Activated CD8-positive, alpha-beta T cell treated with anti-CD3 and anti-CD28 coated beads, Interleukin-2, amount 10 ng/mL, durations not matched to agents 7 days and 5 days (primary cell): ENCODE measurements around the gene DCAF7. TPM values are rescaled to one million over a fixed set of nuclear protein-coding genes. Genes with fewer than 3 reads are reported as not detected.

Experiments
- ATAC-seq: fragments of 150-1000 bp; cut with Tn5 transposase; one replicate; pipeline ENCODE4 v1.10.0; 2021; ENCODE audit warnings: moderate library complexity
- CTCF ChIA-PET: fragments of 350-600 bp; sonication (Branson Sonifier 250); formaldehyde crosslinking; loops from one replicate; lab custom pipeline; 2021; ENCODE audit warnings: antibody characterized with exemption; lab: Charles Lee
- POLR2A ChIA-PET: fragments of 350-600 bp; sonication (Branson Sonifier 250); formaldehyde crosslinking; loops from one replicate; lab custom pipeline; 2021; ENCODE audit warnings: antibody characterized with exemption; lab: Charles Lee
- DNase-seq: peaks from one replicate; pipeline ENCODE4 v3.0.0-alpha.2; 2020
- H3K27ac Mint-ChIP-seq: one replicate; pipeline ENCODE4 v1.8.0; 2021; ENCODE audit warnings: mild to moderate bottlenecking, mixed read lengths
- H3K27me3 Mint-ChIP-seq: one replicate; pipeline ENCODE4 v1.8.0; 2021; ENCODE audit warnings: low read depth, mixed read lengths
- H3K36me3 Mint-ChIP-seq: one replicate; pipeline ENCODE4 v1.8.0; 2021; ENCODE audit warnings: low read depth, mixed read lengths
- H3K4me1 Mint-ChIP-seq: one replicate; pipeline ENCODE4 v1.8.0; 2021; ENCODE audit warnings: low read depth, mixed read lengths
- H3K4me3 Mint-ChIP-seq: one replicate; pipeline ENCODE4 v1.8.0; 2021; ENCODE audit warnings: mild to moderate bottlenecking, mixed read lengths
- H3K9me3 Mint-ChIP-seq: one replicate; pipeline ENCODE4 v1.8.0; 2022; ENCODE audit warnings: mixed read lengths; ENCODE audit not compliant: insufficient read depth
- total RNA-seq, 2 experiments: library from RNA; stranded (reverse); gene quantifications; one replicate each; pipeline ENCODE4 v1.2.3, GENCODE V29; 2021

The DCAF7 gene
- total RNA-seq, 2 experiments from 2014 or later: 127 TPM

DNA sequence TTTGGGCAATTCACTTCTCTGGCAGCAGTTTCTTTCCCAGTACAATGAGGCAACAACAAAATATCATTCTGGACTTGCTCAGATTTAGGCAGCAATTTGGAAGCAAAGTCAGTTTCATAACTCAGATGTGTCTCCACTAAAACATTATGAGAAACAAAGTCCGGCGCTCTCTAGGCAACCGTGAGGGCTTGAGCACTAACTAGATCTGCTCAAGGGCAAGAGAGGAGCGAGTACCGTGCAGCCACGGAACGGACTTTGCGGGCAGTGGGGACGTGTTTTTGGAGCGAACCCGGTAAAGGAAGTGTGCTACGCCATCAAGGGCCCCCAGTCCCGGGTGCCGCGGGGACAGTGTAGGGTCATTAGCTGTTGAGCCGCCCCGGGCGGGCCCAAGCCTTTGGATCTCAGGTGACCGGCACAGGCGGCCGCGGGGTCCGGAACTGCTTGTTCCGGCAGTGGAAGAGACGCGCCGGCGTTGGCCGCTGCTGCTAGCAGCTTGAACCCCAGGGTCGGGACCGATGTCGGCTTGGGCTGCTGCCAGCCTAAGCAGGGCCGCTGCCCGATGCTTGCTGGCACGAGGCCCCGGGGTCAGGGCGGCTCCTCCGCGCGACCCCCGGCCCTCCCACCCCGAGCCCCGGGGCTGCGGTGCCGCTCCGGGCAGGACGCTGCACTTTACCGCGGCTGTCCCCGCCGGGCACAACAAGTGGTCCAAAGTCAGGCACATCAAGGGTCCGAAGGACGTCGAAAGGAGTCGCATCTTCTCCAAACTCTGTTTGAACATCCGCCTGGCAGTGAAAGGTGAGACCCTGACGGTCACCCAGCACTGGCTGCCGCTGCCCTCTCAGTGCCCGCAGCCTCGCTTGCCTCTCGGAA lies 50.5 kb downstream of the DCAF7 start, which contains the start of gene TACO1:
Gene TACO1, plus strand, starts transcription at position 327 of the 870 bp plus-strand sequence. Its CDS starts 189 bp downstream, at position 516.
- no peaks in the 10 kb centered on the region for H3K9me3 Mint-ChIP-seq
- H3K4me3 Mint-ChIP-seq: peak within 1 kb of the TSS; percentile 89
- peak within 1 kb of the TSS; percentile 91 for H3K27ac Mint-ChIP-seq
- peaks cover 33% of the 10 kb centered on the region for H3K4me1 Mint-ChIP-seq
- DNase-seq: peak; percentile 82
- H3K27me3 Mint-ChIP-seq: no peaks in the 10 kb centered on the region
- POLR2A ChIA-PET: interaction anchor here (0.5 to 2.2 kb wide), 8 partner anchors 11 to 166 kb away, joined by 3 to 21 read pairs (median 3); partner anchors contain the start of gene MAP3K3
- peak; percentile 90 for ATAC-seq
- peaks cover 16% of the 10 kb centered on the region for H3K36me3 Mint-ChIP-seq
- CTCF ChIA-PET: interaction anchor here (0.7 to 3.3 kb wide), 5 partner anchors 11 to 175 kb away, joined by 3 to 42 read pairs (median 5); partner anchors contain the start of gene DCAF7

DNA sequence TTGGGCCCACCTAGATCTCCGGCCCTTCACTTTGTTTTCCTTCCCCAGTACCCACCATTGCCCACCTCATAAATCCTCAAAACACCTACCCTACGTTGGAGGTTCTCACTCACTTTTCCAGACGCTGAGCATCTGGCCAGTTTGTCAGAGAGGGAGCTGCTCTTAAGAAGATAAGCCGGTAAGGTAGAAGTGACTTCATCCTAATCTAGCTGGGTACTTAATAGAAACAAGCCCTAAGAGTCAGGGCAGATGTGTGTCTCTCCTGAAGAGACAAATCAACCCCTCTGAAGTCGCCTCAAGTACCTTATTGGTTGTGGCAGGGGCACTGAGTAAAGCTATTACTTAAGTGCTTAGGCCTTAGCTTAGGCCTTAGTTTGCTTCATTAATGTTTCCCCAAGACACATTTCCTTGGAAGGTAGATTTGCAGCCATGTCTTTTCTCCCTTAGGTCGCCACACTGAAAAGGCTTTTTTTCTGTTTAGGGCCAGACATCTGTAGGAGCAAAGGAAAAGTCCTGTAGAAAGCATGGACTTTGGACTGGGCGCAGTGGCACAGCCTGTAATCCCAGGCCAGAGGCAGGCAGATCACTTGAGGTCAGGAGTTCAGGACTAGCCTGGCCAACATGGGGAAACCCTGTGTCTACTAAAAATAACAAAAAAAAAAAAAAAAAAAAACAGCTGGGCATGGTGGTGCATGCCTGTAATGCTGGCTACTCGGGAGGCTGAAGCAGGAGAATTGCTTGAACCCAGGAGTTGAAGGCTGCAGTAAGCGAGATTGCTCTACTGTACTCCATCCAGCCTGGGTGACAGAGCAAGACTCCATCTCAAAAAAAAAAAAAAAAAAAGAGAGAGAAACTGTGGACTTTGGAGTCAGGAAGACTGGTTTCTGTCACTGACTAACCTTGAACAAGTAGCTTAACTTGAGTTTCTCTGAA lies 51.4 kb downstream of the DCAF7 start:
- Mint-ChIP-seq H3K36me3 (peaks cover 21% of the 10 kb centered on the region), H3K4me1 (peaks cover 33% of the 10 kb centered on the region), H3K4me3 (peak overlapping the region; percentile 89), H3K27ac (peak overlapping the region; percentile 91), H3K27me3 (no peaks in the 10 kb centered on the region), H3K9me3 (no peaks in the 10 kb centered on the region)
- ChIA-PET POLR2A (interaction anchor here (1.3 to 2.2 kb wide), 4 partner anchors 10 to 95 kb away, joined by 3 to 21 read pairs (median 7); partner anchors contain the start of gene MAP3K3), CTCF (interaction anchor here (0.7 to 3.3 kb wide), 4 partner anchors 10 to 176 kb away, joined by 3 to 42 read pairs (median 10); no protein-coding TSS in a partner anchor)
- ATAC-seq (peak; percentile 8), DNase-seq (no peak)

GRCh38 chr17:63609816-63610573 lies 59.7 kb downstream of the DCAF7 start:
- Mint-ChIP-seq H3K9me3 (no peaks in the 10 kb centered on the region), H3K27me3 (no peaks in the 10 kb centered on the region), H3K36me3 (peaks cover 48% of the 10 kb centered on the region), H3K4me3 (no peak overlapping the region), H3K27ac (peak overlapping the region; percentile 86), H3K4me1 (peaks cover 28% of the 10 kb centered on the region)
- no peak for DNase-seq
- ChIA-PET CTCF (interaction anchor here (1.6 to 4.3 kb wide), 6 partner anchors 60 to 183 kb away, joined by 6 to 177 read pairs (median 10); partner anchors contain the start of gene DCAF7), POLR2A (interaction anchor here (0.9 to 3.6 kb wide), 3 partner anchors 9 to 88 kb away, joined by 3 to 21 read pairs (median 14); partner anchors contain the start of genes MAP3K3 and TACO1)
- ATAC-seq: no peak

GRCh38 chr17:63610854-63611253 lies 60.6 kb downstream of the DCAF7 start:
- CTCF ChIA-PET: interaction anchor here (1.3 to 4.3 kb wide), 20 partner anchors 10 to 204 kb away, joined by 3 to 177 read pairs (median 12); partner anchors contain the start of genes ACE, DCAF7, MAP3K3 and TACO1
- H3K36me3 Mint-ChIP-seq: peaks cover 41% of the 10 kb centered on the region
- DNase-seq (no peak), ATAC-seq (no peak)
- no peaks in the 10 kb centered on the region for H3K9me3 Mint-ChIP-seq
- H3K4me3 Mint-ChIP-seq: peak overlapping the region; percentile 38
- no peaks in the 10 kb centered on the region for H3K27me3 Mint-ChIP-seq
- POLR2A ChIA-PET: interaction anchor here (0.9 to 3.6 kb wide), 3 partner anchors 9 to 87 kb away, joined by 3 to 21 read pairs (median 14); partner anchors contain the start of genes MAP3K3 and TACO1
- H3K27ac Mint-ChIP-seq: peak overlapping the region; percentile 86
- peaks cover 28% of the 10 kb centered on the region for H3K4me1 Mint-ChIP-seq

GRCh38 chr17:63611354-63611753 lies 61.1 kb downstream of the DCAF7 start:
- ChIA-PET POLR2A (interaction anchor here (0.6 to 3.6 kb wide), 8 partner anchors 10 to 886 kb away, joined by 3 to 21 read pairs (median 4); partner anchors contain the start of genes CCDC47, MAP3K3 and TACO1), CTCF (interaction anchor here (0.6 to 4.3 kb wide), 52 partner anchors 9 to 230 kb away, joined by 3 to 177 read pairs (median 5); partner anchors contain the start of genes ACE, DCAF7, KCNH6 and MAP3K3)
- Mint-ChIP-seq H3K4me1 (peaks cover 28% of the 10 kb centered on the region), H3K27ac (peak overlapping the region; percentile 86), H3K27me3 (no peaks in the 10 kb centered on the region), H3K9me3 (no peaks in the 10 kb centered on the region), H3K36me3 (peaks cover 36% of the 10 kb centered on the region), H3K4me3 (peak overlapping the region; percentile 38)
- peak; percentile 43 for DNase-seq
- ATAC-seq: peak; percentile 61

GRCh38 chr17:63613663-63614062 lies 63.4 kb downstream of the DCAF7 start:
- POLR2A ChIA-PET: no interaction called here
- ATAC-seq: no peak

GRCh38 chr17:63621229-63621683 lies 71.0 kb downstream of the DCAF7 start:
- H3K36me3 Mint-ChIP-seq: no peaks in the 10 kb centered on the region
- H3K27me3 Mint-ChIP-seq: peaks cover 11% of the 10 kb centered on the region
- peak overlapping the region; percentile 84 for H3K4me3 Mint-ChIP-seq
- POLR2A ChIA-PET: interaction anchor here (1.0 to 3.0 kb wide), 9 partner anchors 10 to 222 kb away, joined by 3 to 23 read pairs (median 4); partner anchors contain the start of genes DCAF7 and TACO1
- H3K9me3 Mint-ChIP-seq: no peaks in the 10 kb centered on the region
- H3K27ac Mint-ChIP-seq: no peak overlapping the region
- H3K4me1 Mint-ChIP-seq: peaks cover 26% of the 10 kb centered on the region
- DNase-seq (no peak), ATAC-seq (no peak)
- CTCF ChIA-PET: interaction anchor here (1.0 to 4.8 kb wide), 6 partner anchors 9 to 195 kb away, joined by 3 to 48 read pairs (median 5); no protein-coding TSS in a partner anchor

More at GRCh38 chr17:63613663-63614062, 63.4 kb downstream of the DCAF7 start:
- peaks cover 18% of the 10 kb centered on the region for H3K36me3 Mint-ChIP-seq
- H3K9me3 Mint-ChIP-seq: no peaks in the 10 kb centered on the region
- no peak for DNase-seq
- no peak overlapping the region for H3K27ac Mint-ChIP-seq
- CTCF ChIA-PET: interaction anchor here (2.9 to 4.3 kb wide), 4 partner anchors 9 to 187 kb away, joined by 18 to 177 read pairs (median 48); partner anchors contain the start of gene MAP3K3
- peaks cover 28% of the 10 kb centered on the region for H3K4me1 Mint-ChIP-seq
- H3K4me3 Mint-ChIP-seq: no peak overlapping the region
- peaks cover 8% of the 10 kb centered on the region for H3K27me3 Mint-ChIP-seq

DNA sequence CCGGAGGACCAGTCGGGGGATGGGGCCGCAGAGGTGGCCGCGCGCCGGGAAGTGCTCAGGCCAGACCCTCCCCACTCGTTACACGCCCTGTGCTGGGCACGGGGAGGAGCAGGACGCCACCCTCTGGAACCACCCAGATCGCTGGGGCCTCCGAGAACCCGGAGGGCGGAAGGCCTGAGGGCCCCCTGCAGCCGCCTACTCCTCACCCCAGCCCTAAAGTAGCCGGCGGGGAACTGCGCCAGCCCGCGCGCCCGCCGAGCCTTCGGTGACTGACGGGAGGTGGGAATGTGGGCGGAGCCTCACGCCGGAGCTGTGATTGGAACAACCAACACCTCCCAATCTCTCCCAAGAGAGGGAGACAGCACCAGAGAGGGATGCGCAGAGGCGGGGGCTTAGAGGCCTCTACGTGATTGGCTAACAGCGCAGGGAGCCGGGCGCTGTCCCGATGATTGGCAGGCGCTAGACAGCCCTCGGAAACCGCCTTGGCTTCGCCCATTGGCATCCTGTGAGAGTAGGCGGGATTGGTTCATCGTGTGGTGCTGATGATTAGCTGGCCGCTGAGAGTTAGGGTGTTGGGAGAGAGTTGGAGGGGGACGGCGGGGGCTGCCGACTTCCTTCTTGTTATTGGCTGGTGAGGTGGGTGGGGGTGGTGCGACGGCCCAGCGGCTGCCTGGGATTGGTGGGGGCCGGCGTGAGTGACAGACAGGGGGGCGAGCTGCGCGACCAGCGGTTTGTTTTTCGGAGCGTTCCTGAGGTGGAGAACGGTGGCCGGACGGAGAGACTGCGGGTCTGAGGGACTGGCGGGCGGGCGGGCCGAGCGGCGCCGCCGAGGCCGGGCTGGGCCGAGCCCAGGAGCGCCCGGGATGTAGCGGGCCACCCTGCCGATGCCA lies 71.7 kb downstream of the DCAF7 start, which contains the start of gene MAP3K3:
Gene MAP3K3, plus strand, starts transcription at position 734 of the 890 bp plus-strand sequence. CDS start 343 bp downstream, outside the sequence.
- Mint-ChIP-seq H3K9me3 (no peaks in the 10 kb centered on the region), H3K4me1 (peaks cover 32% of the 10 kb centered on the region), H3K36me3 (no peaks in the 10 kb centered on the region), H3K4me3 (peak within 1 kb of the TSS; percentile 96), H3K27ac (peak within 1 kb of the TSS; percentile 89), H3K27me3 (peaks cover 11% of the 10 kb centered on the region)
- CTCF ChIA-PET: interaction anchor here (0.5 to 4.8 kb wide), 15 partner anchors 10 to 917 kb away, joined by 3 to 48 read pairs (median 3); no protein-coding TSS in a partner anchor
- POLR2A ChIA-PET: interaction anchor here (0.8 to 3.0 kb wide), 11 partner anchors 10 to 222 kb away, joined by 3 to 23 read pairs (median 4); partner anchors contain the start of genes DCAF7, KCNH6 and TACO1
- peak; percentile 99 for DNase-seq
- peak; percentile 94 for ATAC-seq
